HUES6 (cell line): ENCODE measurements around the gene ZKSCAN2.

Source experiments
- H3K27ac ChIP-seq: 2 replicates; pipeline ENCODE4 v1.7.0; 2013; ENCODE audit warnings: low read depth, mild to moderate bottlenecking, low read length, inconsistent platforms
- H3K27me3 ChIP-seq: 2 replicates; pipeline ENCODE4 v1.6.1; 2013; ENCODE audit warnings: low read length; ENCODE audit not compliant: control insufficient read depth, insufficient read depth
- H3K36me3 ChIP-seq: 2 replicates; pipeline ENCODE4 v1.6.1; 2013; ENCODE audit warnings: low read length; ENCODE audit not compliant: control insufficient read depth, insufficient read depth
- H3K4me1 ChIP-seq: 2 replicates; pipeline ENCODE4 v1.6.1; 2013; ENCODE audit warnings: low read length; ENCODE audit not compliant: control insufficient read depth, insufficient read depth
- H3K4me3 ChIP-seq: 2 replicates; pipeline ENCODE4 v1.5.1; 2013; ENCODE audit warnings: low read depth, low read length
- H3K9ac ChIP-seq: one replicate; pipeline ENCODE4 v1.6.1; 2013; ENCODE audit warnings: mild to moderate bottlenecking, low read length
- H3K9me3 ChIP-seq: 2 replicates; pipeline ENCODE4 v1.6.1; 2013; ENCODE audit warnings: low read depth, low read length; ENCODE audit not compliant: control insufficient read depth, insufficient read depth

The ZKSCAN2 gene

GRCh38 chr16:25264597-25264996 is 7.0 kb upstream of the ZKSCAN2 start:
- Histone ChIP-seq H3K9me3 (no peaks in the 10 kb centered on the region), H3K4me3 (no peak overlapping the region), H3K36me3 (peaks cover 28% of the 10 kb centered on the region)

GRCh38 chr16:25260416-25260815 is 2.8 kb upstream of the ZKSCAN2 start:
- Histone ChIP-seq H3K4me3 (no peak overlapping the region), H3K4me1 (peaks cover 10% of the 10 kb centered on the region), H3K27me3 (no peaks in the 10 kb centered on the region), H3K36me3 (peaks cover 20% of the 10 kb centered on the region), H3K9ac (no peak overlapping the region), H3K27ac (no peak overlapping the region), H3K9me3 (no peaks in the 10 kb centered on the region)

More at GRCh38 chr16:25264597-25264996, 7.0 kb upstream of the ZKSCAN2 start:
- H3K27ac ChIP-seq, result no peak overlapping the region
- H3K4me1 ChIP-seq, result peaks cover 6% of the 10 kb centered on the region
- no peaks in the 10 kb centered on the region for H3K27me3 ChIP-seq
- no peak overlapping the region for H3K9ac ChIP-seq

GRCh38 chr16:25258861-25259179 is 1.2 kb upstream of the ZKSCAN2 start:
- Histone ChIP-seq H3K36me3 (peaks cover 31% of the 10 kb centered on the region), H3K9me3 (no peaks in the 10 kb centered on the region), H3K27me3 (no peaks in the 10 kb centered on the region), H3K4me3 (peak overlapping the region; percentile 75), H3K9ac (peak overlapping the region; percentile 99), H3K4me1 (peaks cover 10% of the 10 kb centered on the region), H3K27ac (peak overlapping the region; percentile 100; the same call in 1 of the 2 replicates)

GRCh38 chr16:25257956-25258860 is 563 bp upstream of the ZKSCAN2 start:
- Histone ChIP-seq H3K9me3 (no peaks in the 10 kb centered on the region), H3K9ac (peak overlapping the region; percentile 99), H3K4me3 (peak overlapping the region; percentile 75), H3K27ac (peak overlapping the region; percentile 100), H3K27me3 (no peaks in the 10 kb centered on the region), H3K36me3 (peaks cover 32% of the 10 kb centered on the region), H3K4me1 (peaks cover 10% of the 10 kb centered on the region)

- Histone ChIP-seq H3K27ac (peak overlapping the region; percentile 100; the same call in 1 of the 2 replicates), H3K27me3 (no peaks in the 10 kb centered on the region), H3K9ac (peak overlapping the region; percentile 99), H3K36me3 (peaks cover 37% of the 10 kb centered on the region), H3K4me1 (peaks cover 10% of the 10 kb centered on the region), H3K4me3 (peak overlapping the region; percentile 75), H3K9me3 (no peaks in the 10 kb centered on the region)
These were observed 763 bp downstream of the ZKSCAN2 start for GRCh38 chr16:25256695-25257469.

GRCh38 chr16:25253322-25253721 is 4.3 kb downstream of the ZKSCAN2 start:
- H3K4me1 ChIP-seq, result no peaks in the 10 kb centered on the region
- no peak overlapping the region for H3K4me3 ChIP-seq
- no peak overlapping the region for H3K27ac ChIP-seq
- no peaks in the 10 kb centered on the region; the same call in 1 of the 2 replicates for H3K9me3 ChIP-seq
- H3K27me3 ChIP-seq, result no peaks in the 10 kb centered on the region
- peaks cover 61% of the 10 kb centered on the region for H3K36me3 ChIP-seq
- no peak overlapping the region for H3K9ac ChIP-seq

GRCh38 chr16:25250467-25250866 is 7.2 kb downstream of the ZKSCAN2 start:
- H3K9ac ChIP-seq, result no peak overlapping the region
- H3K4me3 ChIP-seq, result no peak overlapping the region
- H3K36me3 ChIP-seq, result peaks cover 86% of the 10 kb centered on the region
- no peaks in the 10 kb centered on the region; the same call in 1 of the 2 replicates for H3K9me3 ChIP-seq
- no peaks in the 10 kb centered on the region for H3K4me1 ChIP-seq
- H3K27ac ChIP-seq, result no peak overlapping the region
- no peaks in the 10 kb centered on the region for H3K27me3 ChIP-seq

- no peaks in the 10 kb centered on the region for H3K27me3 ChIP-seq
- H3K27ac ChIP-seq, result no peak overlapping the region
- no peak overlapping the region for H3K4me3 ChIP-seq
- H3K9ac ChIP-seq, result no peak overlapping the region
- H3K9me3 ChIP-seq, result no peaks in the 10 kb centered on the region
- H3K36me3 ChIP-seq, result peaks cover 27% of the 10 kb centered on the region
- no peaks in the 10 kb centered on the region for H3K4me1 ChIP-seq
These were observed 21.7 kb downstream of the ZKSCAN2 start for GRCh38 chr16:25235991-25236390.

- no peaks in the 10 kb centered on the region for H3K9me3 ChIP-seq
- no peak overlapping the region for H3K27ac ChIP-seq
- H3K4me3 ChIP-seq, result no peak overlapping the region
These were observed 29.3 kb downstream of the ZKSCAN2 start for GRCh38 chr16:25228372-25228771.

GRCh38 chr16:25224731-25225319 is 32.8 kb downstream of the ZKSCAN2 start:
- no peak overlapping the region for H3K9ac ChIP-seq

More at GRCh38 chr16:25228372-25228771, 29.3 kb downstream of the ZKSCAN2 start:
- H3K36me3 ChIP-seq, result no peaks in the 10 kb centered on the region
- H3K9ac ChIP-seq, result no peak overlapping the region
- H3K27me3 ChIP-seq, result no peaks in the 10 kb centered on the region
- H3K4me1 ChIP-seq, result peaks cover 4% of the 10 kb centered on the region; the same call in 1 of the 2 replicates

More at GRCh38 chr16:25224731-25225319, 32.8 kb downstream of the ZKSCAN2 start:
- H3K36me3 ChIP-seq, result no peaks in the 10 kb centered on the region
- peaks cover 4% of the 10 kb centered on the region; the same call in 1 of the 2 replicates for H3K4me1 ChIP-seq
- no peaks in the 10 kb centered on the region for H3K9me3 ChIP-seq
- no peak overlapping the region for H3K4me3 ChIP-seq
- no peak overlapping the region for H3K27ac ChIP-seq
- no peaks in the 10 kb centered on the region for H3K27me3 ChIP-seq
